ENCODE data around the gene PAOX.
"Not testable (repeated sequence)": the region's sequence is repeated elsewhere in the genome, so short reads cannot be mapped to it uniquely, and the experiment has no call there.

Gene PAOX

GRCh38 chr10:133365461-133366129 is 13.5 kb upstream of the PAOX start:
- no peak for DNase-seq

DNA sequence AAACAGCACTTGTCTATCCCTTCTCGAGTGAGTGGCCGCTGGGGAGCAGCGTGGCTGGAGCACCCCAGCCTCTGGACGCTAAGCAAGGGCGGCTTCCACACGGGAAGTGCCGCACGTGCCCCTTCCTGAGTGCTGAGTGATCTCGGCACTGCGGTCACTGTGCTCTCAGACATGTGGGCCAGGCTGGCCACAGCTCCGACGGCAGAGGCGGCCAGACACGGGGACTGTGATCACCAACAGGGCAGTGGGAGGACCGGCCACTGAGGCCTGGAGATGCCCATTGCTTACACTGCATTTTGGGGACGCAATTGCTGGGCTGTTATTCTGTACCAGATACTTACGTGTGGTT is 13.0 kb upstream of the PAOX start:
- DNase-seq = no peak

- no peak for DNase-seq
These were observed 12.3 kb upstream of the PAOX start for GRCh38 chr10:133366751-133367150.

DNA sequence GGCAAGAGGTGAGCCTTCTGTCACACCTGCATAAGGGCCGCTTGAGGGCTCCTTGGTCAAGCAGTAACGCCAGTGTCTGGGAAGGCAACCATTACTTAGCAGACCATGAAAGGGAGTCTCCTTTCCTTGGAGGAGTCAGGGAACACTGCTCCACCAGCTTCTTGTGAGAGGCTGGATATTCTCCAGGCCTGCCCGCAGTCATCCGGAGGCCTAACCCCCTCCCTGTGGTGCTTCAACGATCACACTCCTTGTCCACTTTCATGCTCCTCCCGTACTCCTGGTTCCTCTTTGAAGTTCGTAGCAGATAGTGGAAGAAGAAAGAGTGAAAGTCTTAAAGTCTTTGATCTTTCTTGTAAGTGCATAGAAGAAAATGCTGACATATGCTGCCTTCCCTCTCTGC is 11.6 kb upstream of the PAOX start:
- DNase-seq = not testable (repeated sequence)

DNA sequence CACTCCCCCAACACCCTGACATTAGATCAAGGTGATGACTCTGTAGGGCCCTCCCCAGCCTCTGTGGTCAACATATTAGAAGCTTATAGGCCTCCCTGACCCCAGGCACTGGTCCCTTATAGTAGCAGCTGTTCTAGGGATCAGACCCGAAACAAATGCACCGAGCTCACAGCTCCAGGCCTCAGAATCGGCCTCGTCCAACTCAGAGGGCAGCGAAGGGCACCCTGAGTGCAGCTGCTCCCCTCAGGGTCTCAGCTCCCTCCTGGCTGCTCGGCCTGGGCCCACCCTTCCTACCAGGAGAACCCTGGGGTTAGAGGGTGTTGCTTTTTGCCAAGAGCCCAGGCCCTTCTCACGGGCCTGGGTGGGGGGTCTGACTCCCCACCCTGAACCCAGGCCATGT is 10.9 kb upstream of the PAOX start:
- no peak for DNase-seq

- DNase-seq = no peak
These were observed 8.9 kb upstream of the PAOX start for GRCh38 chr10:133370030-133370786.

GRCh38 chr10:133372507-133372906 is 6.6 kb upstream of the PAOX start:
- no peak for DNase-seq

- DNase-seq = peak; percentile 86
These were observed 5.6 kb upstream of the PAOX start, which contains the start of gene ECHS1 for GRCh38 chr10:133373174-133374090. TSS of gene ECHS1 (minus strand) at chr10:133373354. CDS start at chr10:133373333, 21 bp downstream.

GRCh38 chr10:133375357-133376115 is 3.5 kb upstream of the PAOX start:
- no peak for DNase-seq

DNA sequence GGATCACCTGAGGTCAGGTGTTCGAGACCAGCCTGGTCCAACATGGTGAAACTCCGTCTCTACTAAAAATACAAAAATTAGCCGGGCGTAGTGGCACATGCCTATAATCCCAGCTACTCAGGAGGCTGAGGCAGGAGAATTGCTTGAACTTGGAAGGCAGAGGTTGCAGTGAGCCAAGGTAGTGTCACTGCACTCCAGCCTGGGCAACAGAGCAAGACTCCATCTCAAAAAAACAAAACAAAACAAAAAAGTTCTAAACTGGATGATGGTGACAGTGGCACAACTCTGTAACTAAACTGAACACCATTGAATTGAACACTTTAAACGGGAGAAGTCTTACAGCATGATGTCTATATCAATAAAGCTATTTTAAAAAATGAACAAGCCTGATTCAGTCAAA is 2.9 kb upstream of the PAOX start:
- DNase-seq = not testable (repeated sequence)

DNA sequence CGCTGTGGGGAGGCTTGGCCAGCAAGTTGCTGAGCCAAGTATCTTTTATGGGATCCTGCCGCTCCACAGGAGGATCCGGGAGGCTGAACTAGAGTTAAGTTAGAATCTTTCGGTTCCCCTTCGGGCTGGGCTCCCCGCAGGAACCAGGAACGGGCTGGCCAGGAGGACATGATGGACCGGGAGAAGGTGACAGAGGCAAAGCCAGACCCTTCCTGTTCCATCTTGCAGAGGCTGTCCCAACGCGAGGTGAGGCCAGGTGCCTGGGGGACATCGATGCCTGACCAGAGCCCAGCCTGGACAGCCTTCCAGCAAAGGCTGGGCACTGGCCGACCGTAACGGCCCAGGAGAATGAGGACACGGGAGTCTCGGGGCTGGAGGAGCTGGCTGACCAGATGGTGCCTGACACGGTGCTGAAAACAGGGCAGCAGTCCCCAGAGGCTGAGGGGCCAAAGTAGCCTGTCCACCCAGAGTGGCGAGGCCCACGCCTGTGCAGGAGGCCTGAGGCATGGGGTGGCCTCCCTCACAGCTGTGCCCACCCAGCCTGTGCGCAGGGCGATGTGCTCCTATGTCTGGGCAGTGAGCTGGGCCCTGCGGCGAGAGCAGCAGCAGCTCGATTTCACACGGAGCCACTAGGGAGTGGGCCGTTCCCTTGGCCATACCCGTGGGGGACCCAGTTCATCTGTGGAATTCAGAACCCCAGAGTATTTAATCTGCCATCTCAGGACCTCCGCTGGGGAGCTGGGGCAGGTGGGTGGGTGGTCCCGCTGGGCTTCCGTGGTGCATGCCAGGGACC is 1.8 kb upstream of the PAOX start:
- DNase-seq = no peak

DNA sequence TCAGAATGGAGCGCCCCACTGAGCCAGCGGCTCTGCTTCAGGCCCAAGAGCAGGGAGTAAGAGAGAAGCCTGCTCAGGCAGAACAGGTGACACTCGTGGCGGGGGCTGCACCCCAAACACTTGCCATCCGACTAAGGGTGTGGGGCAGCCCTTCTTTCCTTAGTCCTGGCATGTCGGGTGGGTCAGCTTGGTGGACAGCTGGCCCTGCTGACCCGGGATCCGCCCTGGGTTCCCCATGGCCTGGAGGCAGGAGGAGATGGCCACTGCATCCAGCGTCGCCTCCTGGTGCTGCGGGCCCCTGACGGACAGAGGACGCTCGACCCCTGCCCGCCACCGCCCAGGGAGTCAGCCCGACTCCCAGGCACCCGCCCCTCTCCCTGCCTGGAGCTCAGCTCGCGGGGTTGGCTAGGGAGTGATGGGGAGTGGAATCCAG is 1.2 kb upstream of the PAOX start:
- DNase-seq = no peak

- no peak for DNase-seq
These were observed 588 bp upstream of the PAOX start for GRCh38 chr10:133378251-133379096.

DNA sequence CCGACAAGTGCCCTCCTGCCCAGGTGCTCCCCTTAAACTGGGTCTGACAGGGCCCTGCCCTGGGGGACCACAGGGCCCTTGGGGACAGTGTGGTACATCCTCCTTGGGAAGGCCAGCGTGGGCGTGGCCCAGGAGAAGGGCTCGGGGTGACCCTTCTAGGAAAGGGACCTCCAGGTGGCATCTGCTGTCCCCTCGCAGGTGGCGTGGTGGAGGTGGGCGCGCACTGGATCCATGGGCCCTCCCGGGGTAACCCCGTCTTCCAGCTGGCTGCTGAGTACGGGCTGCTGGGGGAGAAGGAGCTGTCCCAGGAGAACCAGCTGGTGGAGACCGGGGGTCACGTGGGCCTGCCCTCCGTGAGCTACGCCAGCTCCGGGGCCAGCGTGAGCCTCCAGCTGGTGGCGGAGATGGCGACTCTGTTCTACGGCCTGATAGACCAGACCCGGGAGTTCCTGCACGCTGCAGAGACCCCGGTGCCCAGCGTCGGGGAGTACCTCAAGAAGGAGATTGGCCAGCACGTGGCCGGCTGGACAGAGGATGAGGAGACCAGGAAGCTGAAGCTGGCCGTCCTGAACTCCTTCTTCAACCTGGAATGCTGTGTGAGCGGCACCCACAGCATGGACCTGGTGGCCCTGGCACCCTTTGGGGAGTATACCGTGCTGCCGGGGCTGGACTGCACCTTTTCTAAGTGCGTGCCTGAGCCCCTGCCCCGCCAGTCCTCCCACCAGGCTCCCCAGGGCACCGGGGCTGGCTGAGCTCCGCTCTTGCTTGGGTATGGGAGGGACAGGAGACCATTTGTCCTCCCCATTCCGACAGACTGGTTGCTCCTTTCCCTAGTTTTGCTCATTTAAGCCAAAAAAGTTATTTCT is 972 bp downstream of the PAOX start:
- DNase-seq = no peak

DNA sequence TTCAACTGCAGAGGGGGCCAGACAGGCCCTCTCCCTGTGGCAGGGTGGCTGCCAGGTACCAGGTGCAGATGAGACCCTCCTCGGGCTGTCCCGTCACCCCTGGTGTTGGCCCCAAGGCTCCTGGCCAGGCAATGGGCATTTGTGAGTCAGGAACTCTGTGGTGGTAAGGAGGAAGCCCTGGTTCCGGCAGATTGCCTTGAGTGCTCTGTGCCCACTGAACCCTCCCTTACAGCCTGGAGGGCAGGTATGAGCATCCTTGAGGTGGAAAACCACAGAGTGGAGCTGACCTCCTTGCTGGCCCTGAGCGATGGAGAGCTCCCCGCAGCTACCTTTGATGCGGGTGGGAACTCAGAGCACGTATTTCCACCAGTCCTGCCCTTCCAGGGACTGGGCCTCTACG is 2.0 kb downstream of the PAOX start:
- DNase-seq = no peak

DNA sequence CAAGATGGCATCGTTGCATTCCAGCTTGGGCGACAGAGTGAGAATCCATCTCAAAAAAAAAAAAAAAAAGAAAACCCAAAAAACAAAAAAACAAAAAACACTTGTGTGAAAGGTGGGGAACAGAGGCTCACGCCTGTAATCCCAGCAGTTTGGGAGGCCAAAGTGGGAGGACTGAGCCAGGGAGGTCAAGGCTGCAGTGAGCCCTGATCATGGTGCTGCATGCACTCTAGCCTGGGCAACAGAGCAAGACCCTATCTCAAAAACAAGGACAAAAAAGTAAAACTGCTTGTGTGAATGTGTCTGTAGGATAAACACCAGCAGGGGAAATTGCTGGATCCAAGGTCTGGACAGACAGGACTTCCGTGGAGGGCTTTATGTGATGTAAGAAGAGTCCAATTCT is 4.5 kb downstream of the PAOX start:
- DNase-seq = no peak

- DNase-seq = no peak
These were observed 5.0 kb downstream of the PAOX start for GRCh38 chr10:133384071-133384470.

DNA sequence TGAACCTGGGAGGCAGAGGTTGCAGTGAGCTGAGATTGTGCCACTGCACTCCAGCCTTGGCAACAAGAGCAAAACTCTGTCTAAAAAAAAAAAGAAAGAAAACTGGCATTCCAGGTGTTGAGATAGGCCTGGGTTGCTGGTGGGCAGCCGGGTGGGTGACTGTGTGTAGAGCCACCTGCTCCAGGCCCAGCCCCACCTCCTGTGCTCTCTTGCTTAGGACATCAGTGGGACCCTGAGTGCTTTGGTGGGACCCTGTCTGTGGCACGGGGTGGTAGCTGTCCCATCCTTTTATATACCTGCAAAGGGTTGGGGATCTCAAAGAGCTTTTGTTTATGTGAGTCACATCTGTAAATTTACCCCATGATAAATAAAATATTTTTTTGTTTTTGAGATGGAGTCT is 6.2 kb downstream of the PAOX start:
- no peak for DNase-seq

- DNase-seq = not testable (repeated sequence)
These were observed 7.9 kb downstream of the PAOX start for GRCh38 chr10:133386951-133387350.

All from amniotic stem cell (primary cell).